ENCODE results near the gene CFAP46.
"Not testable (repeated sequence)": the region's sequence is repeated elsewhere in the genome, so short reads cannot be mapped to it uniquely, and the experiment has no call there.

The CFAP46 gene

DNA sequence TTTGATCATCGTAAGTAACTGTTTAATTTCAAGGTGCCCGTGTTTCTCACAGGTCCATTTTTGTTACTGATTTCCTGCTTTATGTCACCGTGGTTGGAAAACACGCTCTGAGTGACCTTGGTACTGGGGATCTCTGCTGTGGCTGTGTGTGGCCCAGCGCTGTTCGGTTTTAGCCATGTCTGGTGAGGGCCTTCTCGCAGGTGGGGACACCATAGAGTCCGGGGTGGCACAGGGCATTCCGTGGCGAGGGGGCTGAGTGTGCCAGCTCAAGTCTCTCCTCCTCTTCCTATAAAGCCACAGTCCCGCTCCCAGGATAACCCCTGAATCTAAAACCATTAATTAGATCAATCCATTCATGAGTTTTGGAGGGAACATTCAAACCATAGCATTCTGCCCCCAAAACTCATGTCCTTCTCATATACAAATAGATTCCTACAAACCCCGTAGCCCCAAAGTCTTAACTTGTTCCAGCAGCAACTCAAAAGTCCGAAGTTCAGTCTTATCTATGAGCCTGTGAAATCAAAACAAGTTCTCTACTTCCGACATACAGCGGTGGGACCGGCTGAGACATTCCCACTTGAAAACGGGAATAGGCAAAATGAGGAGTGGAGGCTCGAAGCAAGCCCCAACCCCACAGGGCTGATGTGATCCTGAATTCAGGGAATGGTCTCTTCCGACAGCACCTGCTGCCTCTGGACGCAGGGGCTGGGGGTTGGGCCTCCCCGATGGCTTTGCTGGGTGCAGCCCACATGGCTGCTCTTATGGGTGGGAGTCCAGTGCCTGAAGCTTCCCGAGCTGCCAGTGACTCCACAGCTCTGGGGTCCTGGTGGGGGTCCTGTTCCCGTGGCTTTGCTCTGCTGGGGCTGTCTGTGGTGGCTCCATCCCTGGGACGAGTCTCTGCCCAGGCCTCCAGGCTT is 101.4 kb downstream of the CFAP46 start:
- DNase-seq: no peak

DNA sequence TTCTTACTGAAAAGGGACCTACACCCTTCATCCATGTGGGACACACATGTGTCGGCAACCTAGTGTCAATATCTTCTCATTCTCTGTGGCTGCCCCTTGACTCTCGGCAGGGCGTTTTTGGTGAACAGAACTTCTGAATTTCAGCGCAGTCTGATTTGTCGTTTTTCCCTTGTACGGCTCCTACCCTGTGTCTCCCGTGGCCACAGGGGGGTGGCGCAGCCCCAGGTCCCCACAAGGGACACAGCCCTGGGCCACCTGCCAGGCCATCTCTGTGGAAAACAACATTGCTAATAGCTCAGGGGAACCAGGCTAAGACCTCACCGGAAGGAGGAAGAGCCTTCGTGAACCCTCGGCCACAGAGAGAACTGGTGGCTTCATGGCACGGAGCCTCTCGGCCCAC is 103.3 kb downstream of the CFAP46 start:
- no peak for DNase-seq

DNA sequence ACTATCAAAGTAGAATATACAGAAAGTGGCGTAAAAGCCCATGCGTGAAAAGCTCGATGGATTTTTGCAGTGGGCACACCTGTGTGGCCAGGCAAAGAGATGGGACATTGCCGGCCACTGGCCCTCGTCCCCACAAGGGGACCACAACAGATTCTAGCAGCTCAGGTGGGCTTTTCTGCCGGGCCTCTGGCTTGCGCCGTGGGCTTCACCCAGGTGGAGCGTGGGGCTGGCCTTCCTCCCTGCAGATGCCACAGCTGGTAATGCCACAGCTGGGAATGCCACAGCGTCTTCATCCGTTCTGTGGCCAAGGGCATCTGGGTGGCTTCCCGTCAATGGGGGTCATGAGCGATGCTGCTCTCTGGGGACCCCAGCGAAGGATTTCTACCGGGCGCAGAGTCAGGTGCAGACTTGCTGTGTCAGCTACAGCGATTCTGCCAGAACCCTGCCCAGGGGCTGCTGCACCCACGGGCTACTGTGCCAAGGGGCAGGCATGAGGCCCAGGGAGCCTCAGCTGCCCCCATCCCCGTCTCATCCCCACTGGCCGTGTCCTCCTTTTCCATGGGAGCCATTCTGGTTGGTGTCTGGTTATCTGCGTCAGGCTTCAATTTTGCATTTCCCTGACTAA is 103.9 kb downstream of the CFAP46 start:
- no peak for DNase-seq

DNA sequence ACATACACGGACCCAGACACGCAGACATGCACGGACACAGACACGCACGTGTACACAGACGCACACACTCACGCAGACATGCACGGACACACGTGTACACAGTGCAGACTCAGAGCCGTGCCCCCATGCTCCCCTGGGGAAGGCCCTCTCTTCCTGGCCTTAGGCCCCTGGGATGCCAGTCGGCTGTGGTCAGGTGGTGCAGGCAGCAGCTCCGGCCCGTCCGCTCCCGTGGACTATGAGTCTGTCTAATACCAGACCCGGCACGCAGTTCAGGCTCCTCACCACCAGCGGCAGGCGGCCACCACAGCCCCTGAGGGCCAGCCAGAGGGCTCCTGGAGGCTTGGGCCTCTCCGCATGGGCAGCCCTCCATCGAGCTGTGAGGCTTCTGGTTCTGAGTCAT is 104.5 kb downstream of the CFAP46 start:
- no peak for DNase-seq

DNA sequence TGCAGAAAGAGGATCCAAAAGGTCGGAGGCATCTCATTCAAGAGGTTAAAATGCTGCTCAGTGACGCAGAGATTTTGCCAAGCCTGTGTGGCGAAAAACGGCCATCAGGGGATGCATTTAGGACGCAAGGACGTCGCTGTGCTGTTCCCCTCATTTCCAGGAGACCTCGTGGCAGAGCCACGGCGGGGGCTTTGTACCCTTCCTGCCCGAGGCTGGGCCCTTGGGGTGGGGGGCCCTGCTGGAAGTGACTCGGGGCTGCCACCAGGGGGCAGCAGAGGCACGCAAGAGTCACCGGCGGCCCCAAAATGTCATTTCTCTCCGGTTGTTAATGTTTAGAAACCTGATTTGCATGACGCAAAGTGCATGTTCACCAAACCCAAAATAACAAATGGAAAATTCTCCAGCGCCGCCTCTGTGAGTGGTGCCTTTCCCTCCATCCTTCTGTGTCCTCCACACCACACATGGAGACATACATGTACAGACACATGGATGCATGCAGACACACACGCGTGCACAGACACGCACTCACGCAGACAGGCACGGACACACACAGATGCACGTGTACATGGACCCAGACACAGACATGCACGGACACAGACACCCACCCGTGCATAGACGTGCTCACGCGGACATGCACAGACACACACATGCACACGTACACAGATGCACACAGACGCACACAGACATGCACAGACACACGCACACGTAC is 105.4 kb downstream of the CFAP46 start:
- DNase-seq: peak; percentile 83

GRCh38 chr10:132836248-132836831 is 106.0 kb downstream of the CFAP46 start:
- no peak for DNase-seq

DNA sequence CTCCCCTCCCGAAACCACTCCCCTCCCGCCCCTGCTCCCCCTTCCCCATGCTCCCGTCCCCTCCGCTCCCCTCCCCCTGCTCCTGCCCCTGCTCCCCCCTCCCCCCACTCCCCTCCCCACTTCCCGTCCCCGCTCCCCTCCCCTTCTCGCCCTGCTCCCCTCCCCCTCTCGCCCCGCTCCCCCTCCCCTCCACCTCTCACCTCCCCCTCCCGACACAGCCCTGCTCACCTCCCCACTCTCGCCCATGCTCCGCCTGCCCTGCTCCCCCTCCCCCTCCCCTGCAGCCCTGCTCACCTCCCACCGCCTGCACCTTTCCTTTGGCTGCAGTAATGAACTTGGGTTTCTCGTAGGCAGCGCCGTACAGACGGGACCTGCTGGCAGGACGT is 106.5 kb downstream of the CFAP46 start:
- DNase-seq: no peak

GRCh38 chr10:132834891-132835847 is 107.2 kb downstream of the CFAP46 start:
- DNase-seq: no peak

GRCh38 chr10:132834311-132834761 is 108.0 kb downstream of the CFAP46 start:
- DNase-seq: no peak

- DNase-seq: no peak
Measured at GRCh38 chr10:132833421-132834111, 108.8 kb downstream of the CFAP46 start.

GRCh38 chr10:132832186-132832969 is 110.0 kb downstream of the CFAP46 start:
- no peak for DNase-seq

GRCh38 chr10:132829403-132829802 is 113.0 kb downstream of the CFAP46 start:
- no peak for DNase-seq

DNA sequence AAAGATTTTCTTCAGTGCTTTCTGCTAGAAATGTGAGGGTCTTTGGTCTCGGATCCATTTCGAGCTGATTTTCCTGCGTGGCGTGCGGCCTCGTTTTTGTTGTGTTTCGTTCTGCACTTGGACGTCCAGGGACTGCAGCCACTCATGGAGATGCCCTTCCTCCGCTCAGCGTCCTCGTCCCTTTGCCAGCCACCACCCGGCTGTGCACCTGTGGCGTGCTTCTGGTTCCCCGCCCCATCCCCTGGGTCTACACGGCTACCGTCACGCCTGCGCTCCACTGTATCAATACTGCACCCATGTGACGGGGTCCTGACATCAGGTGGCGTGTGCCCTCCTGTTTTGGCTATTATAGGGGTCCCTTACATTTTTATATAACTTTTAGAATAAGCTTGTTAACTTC is 113.7 kb downstream of the CFAP46 start:
- no peak for DNase-seq

GRCh38 chr10:132827861-132828539 is 114.4 kb downstream of the CFAP46 start:
- no peak for DNase-seq

DNA sequence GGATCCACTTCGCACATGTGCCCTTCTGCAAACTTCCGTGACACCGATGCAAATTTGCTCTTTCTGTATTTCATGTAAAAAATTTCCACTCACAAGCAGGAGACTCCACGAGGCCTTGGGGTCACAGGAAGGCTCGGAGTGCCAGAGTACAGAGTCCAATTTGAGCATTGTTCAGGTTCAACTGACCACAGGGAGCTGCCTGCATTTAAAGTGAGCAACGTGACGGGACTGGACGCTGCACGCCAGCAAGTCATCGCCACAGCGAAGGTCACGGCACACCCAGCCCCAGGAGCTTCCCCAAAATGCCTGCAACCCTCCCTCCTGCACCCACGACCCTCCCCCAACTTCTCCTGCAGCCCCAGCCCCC is 115.0 kb downstream of the CFAP46 start:
- no peak for DNase-seq

DNA sequence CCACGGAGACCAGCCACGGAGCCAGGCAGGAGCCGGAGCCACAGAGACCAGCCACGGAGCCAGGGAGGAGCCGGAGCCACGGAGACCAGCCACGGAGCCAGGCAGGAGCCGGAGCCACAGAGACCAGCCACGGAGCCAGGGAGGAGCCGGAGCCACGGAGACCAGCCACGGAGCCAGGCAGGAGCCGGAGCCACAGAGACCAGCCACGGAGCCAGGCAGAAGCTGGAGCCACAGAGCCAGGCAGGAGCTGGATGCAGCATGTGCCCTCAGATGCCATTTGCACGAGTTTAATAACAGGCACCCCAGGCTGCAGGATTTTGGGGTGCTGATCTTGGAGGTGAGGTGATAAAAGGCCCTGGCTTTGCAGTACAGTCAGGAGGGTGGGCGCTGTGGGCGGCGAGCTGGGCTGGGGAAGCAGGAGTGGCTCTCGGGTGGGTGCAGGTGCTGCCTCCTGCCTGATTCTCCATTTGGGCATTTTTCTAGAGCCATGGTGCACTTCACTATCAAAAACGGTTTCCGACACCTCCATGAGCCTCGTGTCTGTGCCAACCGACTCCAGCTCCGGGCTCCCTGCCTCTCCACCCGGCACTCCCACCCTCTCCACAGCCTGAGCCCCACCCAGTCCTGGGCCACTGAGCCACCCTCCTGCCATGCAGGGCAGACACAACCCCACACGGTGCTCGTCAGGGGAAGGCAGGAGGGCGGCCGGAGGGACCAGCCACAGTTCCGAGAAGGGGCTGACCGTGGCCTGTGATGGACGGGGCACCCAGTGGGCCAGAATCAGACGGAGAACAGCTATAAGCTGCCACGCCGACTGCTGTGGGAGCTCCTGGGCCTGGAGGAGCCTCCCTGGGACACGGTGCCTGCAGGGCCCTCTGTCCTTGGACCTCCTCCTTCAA is 115.6 kb downstream of the CFAP46 start:
- DNase-seq: no peak

DNA sequence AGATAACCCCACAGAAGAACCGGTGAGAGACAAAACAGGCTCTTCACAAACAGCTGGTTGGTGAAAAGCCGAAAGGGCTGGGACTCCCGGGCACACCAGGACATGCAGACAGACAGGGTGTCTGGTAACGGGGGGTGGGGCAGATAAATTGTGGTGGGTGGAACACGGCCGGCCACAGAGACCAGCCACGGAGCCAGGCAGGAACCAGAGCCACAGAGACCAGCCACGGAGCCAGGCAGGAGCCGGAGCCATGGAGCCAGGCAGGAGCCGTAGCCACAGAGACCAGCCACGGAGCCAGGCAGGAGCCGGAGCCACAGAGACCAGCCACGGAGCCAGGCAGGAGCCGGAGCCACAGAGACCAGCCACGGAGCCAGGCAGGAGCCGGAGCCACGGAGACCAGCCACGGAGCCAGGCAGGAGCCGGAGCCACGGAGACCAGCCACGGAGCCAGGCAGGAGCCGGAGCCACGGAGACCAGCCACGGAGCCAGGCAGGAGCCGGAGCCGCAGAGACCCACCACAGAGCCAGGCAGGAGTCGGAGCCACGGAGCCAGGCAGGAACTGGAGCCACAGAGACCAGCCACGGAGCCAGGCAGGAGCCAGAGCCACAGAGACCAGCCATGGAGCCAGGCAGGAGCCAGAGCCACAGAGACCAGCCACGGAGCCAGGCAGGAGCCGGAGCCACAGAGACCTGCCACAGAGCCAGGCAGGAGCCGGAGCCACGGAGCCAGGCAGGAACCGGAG is 116.4 kb downstream of the CFAP46 start:
- DNase-seq: not testable (repeated sequence)

- DNase-seq: no peak
Measured at GRCh38 chr10:132820056-132820455, 122.3 kb downstream of the CFAP46 start.

Measured in retina (tissue), 1 donor.